ENCODE measurements around the gene PLK2. TPM values are rescaled to one million over a fixed set of nuclear protein-coding genes. Genes with fewer than 3 reads are reported as not detected.

The PLK2 gene
- total RNA-seq, 3 donors from 2014 or later, result 2.6 to 5.6 (median 4.4) TPM

DNA sequence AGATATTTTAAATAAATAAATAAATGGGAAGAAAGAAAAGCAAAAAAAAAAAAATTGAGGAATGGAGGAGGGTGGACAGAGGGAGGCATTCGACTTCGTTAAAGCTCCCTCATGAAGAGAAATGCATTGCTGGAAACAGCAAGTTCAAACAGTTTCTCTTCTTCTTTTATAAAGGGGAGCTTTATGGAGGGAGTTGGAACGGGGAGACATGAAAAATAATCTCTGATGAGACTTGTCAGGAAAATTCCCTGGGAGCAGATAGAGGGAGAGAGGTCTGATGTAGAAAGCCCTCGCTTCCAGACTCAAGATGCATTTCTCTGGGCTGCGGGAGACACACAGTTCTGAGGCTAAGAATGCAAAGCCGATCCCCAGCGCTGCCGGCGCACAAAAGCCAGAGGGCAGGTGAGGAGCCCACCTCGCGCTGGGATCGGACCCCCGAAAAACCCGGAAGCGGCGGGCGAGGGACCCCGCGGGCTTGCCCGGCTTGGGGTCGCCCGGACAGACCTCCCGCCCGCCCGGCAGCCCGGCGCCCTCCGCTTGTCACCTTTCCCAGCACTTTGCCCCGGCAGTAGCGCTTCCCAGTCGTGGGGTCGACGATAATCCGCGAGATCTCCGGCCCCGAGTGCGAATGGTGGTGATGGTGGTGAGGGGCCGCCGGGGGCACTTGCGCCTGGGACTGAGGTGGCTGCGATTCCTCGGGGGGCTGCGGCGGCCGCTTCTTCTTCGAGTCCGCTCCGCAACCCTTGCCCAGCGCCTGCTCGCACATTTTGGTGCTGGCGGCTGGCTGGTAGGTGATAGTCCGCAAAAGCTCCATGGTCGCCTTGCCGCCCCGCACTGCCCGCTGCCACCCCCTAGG is 512 bp downstream of the PLK2 start:
- H3K4me3 Mint-ChIP-seq, result peak overlapping the region; percentile 82
- H3K27me3 Mint-ChIP-seq (ENCODE audit: low read depth), result peaks cover 10% of the 10 kb centered on the region
- ATAC-seq (no peak), DNase-seq (peak; percentile 10)
- peaks cover 16% of the 10 kb centered on the region for H3K4me1 Mint-ChIP-seq (ENCODE audit: low read depth)
- H3K9me3 Mint-ChIP-seq, result no peaks in the 10 kb centered on the region
- peaks cover 12% of the 10 kb centered on the region for H3K36me3 Mint-ChIP-seq (ENCODE audit: insufficient read depth)

DNA sequence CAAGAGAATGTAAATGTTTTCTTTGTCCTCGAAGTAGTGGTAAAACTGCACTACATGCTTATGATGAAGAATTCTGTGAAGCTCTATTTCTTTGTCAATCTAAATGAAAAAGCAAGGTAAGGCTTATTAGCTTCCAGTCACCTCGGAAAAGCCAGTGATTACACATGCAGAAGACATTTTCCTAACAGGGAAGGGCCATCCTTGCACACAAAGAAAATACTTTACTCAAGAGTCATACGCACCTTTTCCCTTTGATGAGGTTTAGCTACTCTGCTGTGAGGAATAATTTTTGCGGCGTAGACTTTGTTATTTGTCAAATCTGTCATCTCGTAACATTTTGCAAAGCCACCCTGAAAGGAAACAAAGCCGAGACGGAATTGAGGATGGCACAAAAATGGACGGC is 1.1 kb downstream of the PLK2 start:
- DNase-seq (no peak), ATAC-seq (no peak)
- H3K27me3 Mint-ChIP-seq (ENCODE audit: low read depth), result peaks cover 10% of the 10 kb centered on the region
- no peaks in the 10 kb centered on the region for H3K9me3 Mint-ChIP-seq
- H3K36me3 Mint-ChIP-seq (ENCODE audit: insufficient read depth), result peaks cover 14% of the 10 kb centered on the region
- H3K4me1 Mint-ChIP-seq (ENCODE audit: low read depth), result peaks cover 16% of the 10 kb centered on the region
- H3K4me3 Mint-ChIP-seq, result peak overlapping the region; percentile 82

DNA sequence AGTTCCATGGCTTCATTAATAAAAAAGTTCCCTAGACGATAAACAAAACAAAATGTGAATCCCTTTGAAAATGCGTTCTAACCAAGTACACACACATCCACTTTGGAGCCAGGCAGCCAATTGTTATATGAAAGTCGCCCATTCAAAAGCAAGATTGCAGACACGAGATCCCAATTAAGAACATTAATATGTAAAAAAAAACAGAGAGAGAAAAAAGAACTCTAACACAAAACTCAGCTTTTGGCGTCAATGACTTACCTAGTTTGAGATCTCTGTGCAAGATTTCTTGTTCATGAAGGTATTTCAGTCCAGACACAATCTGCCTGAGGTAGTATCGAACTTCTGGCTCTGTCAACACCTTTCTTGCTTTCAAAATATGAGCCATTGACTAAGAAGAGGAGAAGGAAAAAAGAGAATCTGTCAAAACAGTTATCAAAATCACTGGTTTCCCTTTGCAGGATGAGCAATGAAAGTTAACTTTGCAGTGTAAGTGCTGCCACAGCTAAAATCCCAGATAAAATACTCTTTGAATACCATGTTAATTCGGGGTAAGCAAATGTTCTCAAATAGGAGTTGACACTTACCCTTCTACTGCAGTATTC is 1.6 kb downstream of the PLK2 start:
- peaks cover 10% of the 10 kb centered on the region for H3K27me3 Mint-ChIP-seq (ENCODE audit: low read depth)
- DNase-seq, result no peak
- H3K36me3 Mint-ChIP-seq (ENCODE audit: insufficient read depth), result peaks cover 14% of the 10 kb centered on the region
- H3K4me1 Mint-ChIP-seq (ENCODE audit: low read depth), result peaks cover 16% of the 10 kb centered on the region
- peak overlapping the region; percentile 82 for H3K4me3 Mint-ChIP-seq
- ATAC-seq, result no peak
- H3K9me3 Mint-ChIP-seq, result no peaks in the 10 kb centered on the region

DNA sequence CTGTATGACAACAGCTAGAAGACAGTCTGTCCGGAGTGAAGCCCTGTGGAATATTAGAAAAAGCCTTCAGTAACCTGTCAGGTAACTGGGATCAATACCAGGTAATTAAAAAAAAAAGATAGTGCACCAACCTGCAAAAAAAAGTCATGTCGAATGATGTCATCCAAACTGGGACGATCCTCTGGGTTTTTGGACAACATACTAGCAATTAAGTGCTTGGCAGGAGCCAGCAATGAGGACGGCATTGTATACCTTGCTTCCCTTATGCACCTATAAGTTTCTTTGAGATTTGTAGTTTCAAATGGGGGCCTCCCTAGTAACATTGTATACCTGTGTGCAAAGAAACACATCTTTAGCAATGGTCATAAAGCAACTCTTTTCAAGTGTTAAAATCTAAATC is 2.8 kb downstream of the PLK2 start:
- peaks cover 16% of the 10 kb centered on the region for H3K4me1 Mint-ChIP-seq (ENCODE audit: low read depth)
- peaks cover 16% of the 10 kb centered on the region for H3K27me3 Mint-ChIP-seq (ENCODE audit: low read depth)
- H3K36me3 Mint-ChIP-seq (ENCODE audit: insufficient read depth), result peaks cover 14% of the 10 kb centered on the region
- ATAC-seq (no peak), DNase-seq (no peak)
- no peak overlapping the region for H3K4me3 Mint-ChIP-seq
- H3K9me3 Mint-ChIP-seq, result no peaks in the 10 kb centered on the region

DNA sequence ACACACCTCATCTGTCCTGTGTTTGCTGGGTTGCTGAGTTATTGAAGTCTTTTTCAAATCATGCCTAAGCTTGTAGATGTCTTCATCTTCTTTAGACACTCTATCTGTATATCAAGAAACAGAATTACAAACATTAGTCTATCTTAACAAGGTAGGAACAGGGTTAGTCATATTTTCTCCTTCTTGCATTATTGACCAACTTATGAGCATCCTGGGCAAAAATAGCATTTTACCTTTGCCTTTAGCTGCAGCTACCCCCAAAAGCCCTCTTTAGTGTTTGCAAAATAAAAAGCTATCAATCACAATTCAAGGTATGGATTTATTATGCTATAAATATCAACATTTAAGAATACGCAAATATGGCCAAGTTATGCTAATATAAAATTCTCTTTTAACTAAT is 3.4 kb downstream of the PLK2 start:
- Mint-ChIP-seq H3K4me1 (ENCODE audit: low read depth) (peaks cover 16% of the 10 kb centered on the region), H3K27me3 (ENCODE audit: low read depth) (peaks cover 18% of the 10 kb centered on the region), H3K9me3 (no peaks in the 10 kb centered on the region), H3K4me3 (no peak overlapping the region), H3K36me3 (ENCODE audit: insufficient read depth) (peaks cover 14% of the 10 kb centered on the region)
- ATAC-seq (no peak), DNase-seq (no peak)

DNA sequence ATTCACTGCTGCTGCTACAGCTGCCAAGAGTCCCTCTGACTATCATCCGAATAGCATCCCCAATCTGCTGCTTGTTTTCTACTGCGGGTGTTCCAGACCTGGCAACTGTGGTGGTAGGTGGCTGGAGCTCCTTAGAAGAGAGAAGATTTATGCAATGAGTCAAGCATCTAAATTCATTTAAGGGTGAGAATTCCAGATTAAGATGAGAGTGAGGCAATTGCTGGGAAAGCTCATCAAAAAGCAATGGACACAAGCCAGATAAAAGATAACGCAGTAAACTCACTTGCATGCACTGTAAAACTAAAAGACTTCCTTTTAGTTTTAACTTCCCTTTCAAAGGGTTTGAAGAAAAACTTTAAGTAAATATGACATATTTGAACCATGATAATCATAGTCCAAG is 3.9 kb downstream of the PLK2 start:
- no peak overlapping the region for H3K4me3 Mint-ChIP-seq
- no peaks in the 10 kb centered on the region for H3K9me3 Mint-ChIP-seq
- H3K36me3 Mint-ChIP-seq (ENCODE audit: insufficient read depth), result peaks cover 14% of the 10 kb centered on the region
- DNase-seq (no peak), ATAC-seq (no peak)
- peaks cover 13% of the 10 kb centered on the region for H3K4me1 Mint-ChIP-seq (ENCODE audit: low read depth)
- H3K27me3 Mint-ChIP-seq (ENCODE audit: low read depth), result peaks cover 18% of the 10 kb centered on the region

DNA sequence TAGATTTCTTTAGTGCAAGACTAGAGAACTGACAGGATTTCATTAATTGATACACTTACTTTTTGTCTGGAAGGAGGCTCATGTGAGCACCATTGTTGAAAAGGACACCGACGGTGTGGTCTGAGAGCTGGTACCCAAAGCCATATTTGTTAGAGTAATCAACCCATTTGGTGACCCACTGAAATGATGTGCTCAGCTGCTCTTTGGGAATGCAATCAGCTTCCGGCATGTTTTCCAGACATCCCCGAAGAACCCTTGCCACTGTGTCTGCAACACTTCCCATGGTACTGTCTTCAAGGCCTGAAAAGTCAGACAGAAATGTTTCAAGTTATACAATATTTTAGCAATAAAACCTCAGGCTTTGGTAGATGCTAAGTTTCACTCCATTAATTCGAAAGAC is 4.4 kb downstream of the PLK2 start:
- peaks cover 18% of the 10 kb centered on the region for H3K27me3 Mint-ChIP-seq (ENCODE audit: low read depth)
- no peak for ATAC-seq
- no peak for DNase-seq
- H3K4me3 Mint-ChIP-seq, result no peak overlapping the region
- H3K9me3 Mint-ChIP-seq, result no peaks in the 10 kb centered on the region
- H3K4me1 Mint-ChIP-seq (ENCODE audit: low read depth), result peaks cover 9% of the 10 kb centered on the region
- peaks cover 14% of the 10 kb centered on the region for H3K36me3 Mint-ChIP-seq (ENCODE audit: insufficient read depth)

DNA sequence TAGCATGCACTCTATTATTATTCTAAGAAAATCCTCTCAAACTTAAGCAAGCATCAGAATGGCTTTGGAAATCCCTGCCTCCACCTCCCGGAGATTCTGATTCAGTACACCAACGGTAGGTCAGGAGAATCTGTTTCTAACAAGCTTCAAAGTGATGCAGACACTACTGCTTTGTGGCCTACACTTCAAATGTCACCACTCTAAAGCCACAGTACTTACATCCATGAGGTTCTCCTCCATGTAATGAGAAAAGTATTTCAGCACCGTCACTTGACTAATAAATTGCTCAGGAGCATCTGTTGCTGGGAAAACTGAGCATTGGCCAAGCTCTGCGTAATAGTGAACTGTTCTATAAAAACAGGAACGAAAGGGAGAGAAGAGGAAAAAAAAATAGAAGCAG is 4.8 kb downstream of the PLK2 start:
- Mint-ChIP-seq H3K36me3 (ENCODE audit: insufficient read depth) (peaks cover 14% of the 10 kb centered on the region), H3K27me3 (ENCODE audit: low read depth) (peaks cover 18% of the 10 kb centered on the region), H3K4me1 (ENCODE audit: low read depth) (peaks cover 9% of the 10 kb centered on the region), H3K9me3 (no peaks in the 10 kb centered on the region), H3K4me3 (no peak overlapping the region)
- no peak for DNase-seq
- ATAC-seq, result no peak

DNA sequence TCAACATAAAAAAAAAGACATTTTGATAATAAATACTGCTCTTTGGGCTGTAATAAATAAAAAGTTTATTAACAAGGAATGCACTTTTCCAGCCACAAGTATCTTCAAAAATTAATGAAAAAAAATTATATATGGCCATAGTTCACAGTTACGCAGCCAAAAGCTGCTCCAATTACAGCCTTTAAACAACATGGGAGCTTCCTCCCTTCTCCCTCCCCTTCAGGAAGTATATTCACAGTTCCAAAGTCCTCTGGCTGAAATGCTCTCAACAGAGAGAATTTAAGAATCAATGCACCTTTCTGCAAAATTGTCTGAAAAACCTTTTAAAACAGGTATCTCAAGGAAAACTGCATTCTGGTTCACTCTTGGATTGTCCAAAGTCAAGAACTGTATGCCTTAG is 5.9 kb downstream of the PLK2 start:
- DNase-seq (no peak), ATAC-seq (no peak)
- H3K27me3 Mint-ChIP-seq (ENCODE audit: low read depth), result peaks cover 18% of the 10 kb centered on the region
- H3K9me3 Mint-ChIP-seq, result no peaks in the 10 kb centered on the region
- peaks cover 14% of the 10 kb centered on the region for H3K36me3 Mint-ChIP-seq (ENCODE audit: insufficient read depth)
- no peak overlapping the region for H3K4me3 Mint-ChIP-seq
- H3K4me1 Mint-ChIP-seq (ENCODE audit: low read depth), result peaks cover 7% of the 10 kb centered on the region

DNA sequence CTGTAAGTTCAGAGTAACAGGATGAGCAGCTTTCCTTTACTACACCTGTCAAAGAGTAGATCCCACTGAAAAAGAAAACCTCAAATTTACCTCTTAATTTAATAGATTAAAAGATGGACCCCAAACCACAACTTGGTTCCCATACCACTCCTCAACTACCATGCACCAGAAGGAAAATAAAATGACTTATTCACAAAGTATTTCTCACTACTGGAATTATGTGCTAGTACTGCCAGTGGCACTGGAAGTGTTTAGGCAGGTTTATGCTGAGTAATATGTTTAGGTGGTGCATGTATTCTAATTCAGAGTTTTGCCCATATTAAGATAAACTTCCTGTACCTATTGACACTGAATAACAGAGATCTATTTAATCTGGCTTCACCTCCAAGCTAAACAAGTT is 6.6 kb downstream of the PLK2 start:
- DNase-seq, result no peak
- no peak overlapping the region for H3K4me3 Mint-ChIP-seq
- H3K4me1 Mint-ChIP-seq (ENCODE audit: low read depth), result peaks cover 1% of the 10 kb centered on the region
- no peak for ATAC-seq
- peaks cover 14% of the 10 kb centered on the region for H3K36me3 Mint-ChIP-seq (ENCODE audit: insufficient read depth)
- peaks cover 13% of the 10 kb centered on the region for H3K27me3 Mint-ChIP-seq (ENCODE audit: low read depth)
- no peaks in the 10 kb centered on the region for H3K9me3 Mint-ChIP-seq

DNA sequence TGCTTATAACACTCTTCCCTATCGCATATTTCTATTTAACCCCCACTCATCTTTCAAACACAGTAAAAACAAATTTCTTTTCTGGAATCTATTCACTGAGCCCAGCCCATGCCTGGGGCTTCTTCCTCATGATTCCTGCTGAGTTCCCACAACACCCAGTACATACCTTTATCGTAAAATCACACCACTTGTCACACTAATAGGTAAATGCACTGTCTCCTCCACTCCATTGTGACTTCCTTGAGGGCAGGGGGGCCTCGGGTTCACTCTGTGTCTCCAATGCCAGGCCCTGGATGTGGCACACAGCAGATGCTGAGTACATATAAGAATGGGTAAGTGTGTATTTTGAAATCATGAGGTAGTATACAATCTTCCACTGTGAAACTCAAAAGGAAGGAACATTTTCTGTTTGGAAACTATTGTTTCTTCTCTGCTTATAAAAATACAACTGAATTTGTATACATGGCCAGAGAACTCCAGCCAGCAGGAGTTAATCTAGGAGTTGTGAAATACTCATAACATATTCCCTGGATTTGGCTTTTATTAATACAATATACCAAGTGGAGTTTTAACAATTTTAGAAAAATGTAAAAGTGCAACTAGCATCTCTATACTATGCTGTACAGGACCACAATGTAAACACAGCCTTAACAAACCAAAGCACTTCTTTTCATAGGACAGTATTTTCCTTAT is 7.2 kb downstream of the PLK2 start:
- H3K9me3 Mint-ChIP-seq, result no peaks in the 10 kb centered on the region
- H3K4me1 Mint-ChIP-seq (ENCODE audit: low read depth), result no peaks in the 10 kb centered on the region
- peaks cover 8% of the 10 kb centered on the region for H3K27me3 Mint-ChIP-seq (ENCODE audit: low read depth)
- peaks cover 14% of the 10 kb centered on the region for H3K36me3 Mint-ChIP-seq (ENCODE audit: insufficient read depth)
- DNase-seq, result no peak
- H3K4me3 Mint-ChIP-seq, result no peak overlapping the region
- ATAC-seq, result no peak

DNA sequence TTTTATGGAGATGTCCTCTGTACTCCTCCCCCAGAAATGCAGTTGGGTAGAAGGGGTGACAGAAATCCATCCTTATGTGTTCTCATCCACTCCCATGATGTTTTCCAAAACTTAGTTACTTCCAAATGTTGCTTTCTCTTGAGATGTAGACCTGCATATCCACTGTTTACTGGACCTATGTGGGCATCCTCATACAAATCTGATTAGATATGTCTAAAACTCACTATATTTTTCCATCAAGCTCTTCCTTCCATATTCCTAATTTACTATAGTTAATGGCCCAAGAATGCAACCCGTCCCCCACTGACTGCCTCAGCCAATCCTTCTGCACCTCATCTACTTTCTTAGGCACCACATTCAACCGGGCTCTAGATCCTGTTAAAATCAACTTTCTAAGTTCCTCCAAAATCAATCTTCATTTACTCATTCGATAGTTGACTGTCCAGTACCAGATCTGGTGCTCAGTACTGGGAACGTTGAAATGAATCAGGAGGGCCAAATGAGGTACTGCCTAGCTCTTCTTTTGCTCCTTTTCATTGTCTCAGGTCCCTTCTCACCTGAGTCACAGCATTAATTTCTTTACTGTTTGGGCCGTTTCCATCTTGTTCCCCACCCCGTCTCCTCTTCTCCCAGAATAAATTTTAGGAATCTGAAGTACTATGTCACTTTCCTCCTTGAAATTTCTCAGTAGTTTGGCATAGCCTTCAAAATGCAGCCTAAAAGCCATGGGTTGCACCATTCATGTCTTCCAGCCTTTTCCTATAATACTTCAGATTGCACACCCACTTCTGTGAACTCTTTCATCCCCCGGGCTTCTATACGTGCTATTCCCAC is 7.9 kb downstream of the PLK2 start:
- H3K36me3 Mint-ChIP-seq (ENCODE audit: insufficient read depth), result peaks cover 13% of the 10 kb centered on the region
- no peak overlapping the region for H3K4me3 Mint-ChIP-seq
- ATAC-seq, result no peak
- DNase-seq, result no peak
- H3K27me3 Mint-ChIP-seq (ENCODE audit: low read depth), result peaks cover 8% of the 10 kb centered on the region
- H3K4me1 Mint-ChIP-seq (ENCODE audit: low read depth), result no peaks in the 10 kb centered on the region
- no peaks in the 10 kb centered on the region for H3K9me3 Mint-ChIP-seq

DNA sequence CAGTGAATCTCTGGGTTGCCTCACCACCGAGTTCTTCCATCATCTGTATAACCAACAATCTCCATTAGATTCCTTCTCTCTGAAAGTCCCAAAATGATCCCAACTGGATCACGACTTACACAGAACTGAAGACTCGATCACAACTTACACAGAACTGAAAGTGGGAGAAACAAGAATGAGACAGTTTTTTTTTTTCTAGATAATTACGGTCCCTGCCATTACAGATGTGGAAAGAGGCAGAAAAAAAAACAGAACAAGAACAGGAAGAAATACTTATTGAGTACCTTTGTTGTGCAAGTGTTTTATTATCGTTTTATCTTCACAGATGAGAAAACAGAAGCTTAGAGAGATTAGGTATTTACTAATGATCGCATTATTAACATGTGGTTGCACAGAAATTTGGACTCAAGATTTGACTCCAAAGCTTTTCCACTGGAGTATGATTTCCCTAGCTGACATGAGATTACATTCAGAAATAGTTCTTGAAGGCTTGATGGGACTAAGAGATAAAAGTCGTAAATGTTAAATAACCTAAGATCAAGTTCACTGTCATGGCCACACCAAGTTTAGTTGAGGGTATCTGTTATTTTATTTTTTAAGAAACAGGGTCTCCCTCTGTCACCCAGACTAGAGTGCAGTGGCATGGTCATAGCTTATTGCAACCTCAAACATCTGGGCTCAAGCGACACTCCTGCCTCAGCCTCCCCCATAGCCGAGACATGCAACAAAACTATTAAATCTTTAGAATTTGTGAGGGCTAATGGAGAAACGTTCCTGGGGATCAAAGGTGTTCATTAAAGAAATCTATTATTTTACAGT is 8.9 kb downstream of the PLK2 start:
- no peak overlapping the region for H3K4me3 Mint-ChIP-seq
- peaks cover 15% of the 10 kb centered on the region for H3K27me3 Mint-ChIP-seq (ENCODE audit: low read depth)
- H3K9me3 Mint-ChIP-seq, result no peaks in the 10 kb centered on the region
- no peak for ATAC-seq
- no peak for DNase-seq
- peaks cover 9% of the 10 kb centered on the region for H3K36me3 Mint-ChIP-seq (ENCODE audit: insufficient read depth)
- H3K4me1 Mint-ChIP-seq (ENCODE audit: low read depth), result no peaks in the 10 kb centered on the region

Measured in activated T-cell treated with anti-CD3 and anti-CD28 coated beads, Interleukin-2, amount 50 U/mL, for 4 hours (primary cell).